MM.1S (cell line): ENCODE results near the gene MEGF9.

Experiments used
- EZH2 ChIP-seq: fragments of 300-600 bp; sonication (generic); optimal IDR thresholded peaks from 2 replicates; pipeline ENCODE3; 2017; ENCODE audit warnings: low read depth, mild to moderate bottlenecking, antibody characterized with exemption, low read length, mixed read lengths
- EZH2phosphoT487 ChIP-seq: fragments of 300-600 bp; sonication (generic); IDR thresholded peaks from 2 replicates; pipeline ENCODE4 v1.6.1; 2018; ENCODE audit warnings: antibody characterized with exemption, low read length
- TF ChIP-seq, protein P1 (sequence below): fragments of 300-600 bp; sonication (generic); IDR thresholded peaks from 2 replicates; pipeline ENCODE4 v1.5.1; 2016; ENCODE audit warnings: antibody characterized with exemption, low read length, mixed read lengths

DNA sequence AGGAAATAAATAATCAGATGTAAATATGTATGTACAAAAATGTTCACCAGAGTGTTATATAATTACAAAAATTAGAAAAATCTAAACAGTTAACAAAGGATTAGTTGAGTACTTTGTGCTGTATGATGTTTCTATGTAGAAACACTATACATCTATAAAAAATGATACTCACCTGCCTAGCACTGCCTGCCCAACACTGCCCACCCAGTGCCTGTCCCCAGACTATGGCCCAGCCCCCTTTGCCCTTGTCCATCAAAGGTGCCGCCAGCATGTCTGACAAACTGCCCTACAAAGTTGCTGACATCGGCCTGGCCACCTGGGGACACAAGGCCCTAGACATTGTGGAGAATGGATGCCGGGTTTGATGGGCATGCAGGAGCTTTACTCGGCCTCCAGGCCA lies 6.1 kb upstream of the MEGF9 start:
- TF ChIP-seq EZH2 (no peak), EZH2phosphoT487 (no peak)
- TF ChIP-seq, protein P1, sequence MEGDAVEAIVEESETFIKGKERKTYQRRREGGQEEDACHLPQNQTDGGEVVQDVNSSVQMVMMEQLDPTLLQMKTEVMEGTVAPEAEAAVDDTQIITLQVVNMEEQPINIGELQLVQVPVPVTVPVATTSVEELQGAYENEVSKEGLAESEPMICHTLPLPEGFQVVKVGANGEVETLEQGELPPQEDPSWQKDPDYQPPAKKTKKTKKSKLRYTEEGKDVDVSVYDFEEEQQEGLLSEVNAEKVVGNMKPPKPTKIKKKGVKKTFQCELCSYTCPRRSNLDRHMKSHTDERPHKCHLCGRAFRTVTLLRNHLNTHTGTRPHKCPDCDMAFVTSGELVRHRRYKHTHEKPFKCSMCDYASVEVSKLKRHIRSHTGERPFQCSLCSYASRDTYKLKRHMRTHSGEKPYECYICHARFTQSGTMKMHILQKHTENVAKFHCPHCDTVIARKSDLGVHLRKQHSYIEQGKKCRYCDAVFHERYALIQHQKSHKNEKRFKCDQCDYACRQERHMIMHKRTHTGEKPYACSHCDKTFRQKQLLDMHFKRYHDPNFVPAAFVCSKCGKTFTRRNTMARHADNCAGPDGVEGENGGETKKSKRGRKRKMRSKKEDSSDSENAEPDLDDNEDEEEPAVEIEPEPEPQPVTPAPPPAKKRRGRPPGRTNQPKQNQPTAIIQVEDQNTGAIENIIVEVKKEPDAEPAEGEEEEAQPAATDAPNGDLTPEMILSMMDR, result no peak
